ENCODE measurements around the gene NCAM1.

The NCAM1 gene

GRCh38 chr11:112968941-112969713, 7.9 kb downstream of the NCAM1 start:
- DNase-seq: no peak

- DNase-seq: no peak
Observed at GRCh38 chr11:112971195-112971594, 10.0 kb downstream of the NCAM1 start.

- no peak for DNase-seq
Observed at GRCh38 chr11:112971827-112972226, 10.6 kb downstream of the NCAM1 start.

- no peak for DNase-seq
Observed at GRCh38 chr11:112972399-112973145, 11.4 kb downstream of the NCAM1 start.

GRCh38 chr11:112975051-112975450, 13.8 kb downstream of the NCAM1 start:
- no peak for DNase-seq

GRCh38 chr11:112975493-112975892, 14.3 kb downstream of the NCAM1 start:
- DNase-seq: no peak

GRCh38 chr11:112977755-112978154, 16.5 kb downstream of the NCAM1 start:
- no peak for DNase-seq

GRCh38 chr11:112983887-112984286, 22.7 kb downstream of the NCAM1 start:
- no peak for DNase-seq

GRCh38 chr11:112989198-112989597, 28.0 kb downstream of the NCAM1 start:
- no peak for DNase-seq

GRCh38 chr11:112993808-112994207, 32.6 kb downstream of the NCAM1 start:
- no peak for DNase-seq

- no peak for DNase-seq
Observed at GRCh38 chr11:112995423-112996090, 34.3 kb downstream of the NCAM1 start.

- no peak for DNase-seq
Observed at GRCh38 chr11:112996994-112997393, 35.8 kb downstream of the NCAM1 start.

GRCh38 chr11:112997857-112998466, 36.7 kb downstream of the NCAM1 start:
- no peak for DNase-seq

GRCh38 chr11:112999520-112999919, 38.3 kb downstream of the NCAM1 start:
- no peak for DNase-seq

- DNase-seq: no peak
Observed at GRCh38 chr11:113001709-113002108, 40.5 kb downstream of the NCAM1 start.

GRCh38 chr11:113006896-113007445, 45.8 kb downstream of the NCAM1 start:
- DNase-seq: no peak

GRCh38 chr11:113014262-113015097, 53.3 kb downstream of the NCAM1 start:
- peak; percentile 72 for DNase-seq

- DNase-seq: no peak
Observed at GRCh38 chr11:113015098-113015455, 53.9 kb downstream of the NCAM1 start.

- no peak for DNase-seq
Observed at GRCh38 chr11:113016905-113017304, 55.7 kb downstream of the NCAM1 start.

GRCh38 chr11:113018913-113019312, 57.7 kb downstream of the NCAM1 start:
- no peak for DNase-seq

- DNase-seq: no peak
Observed at GRCh38 chr11:113019711-113020110, 58.5 kb downstream of the NCAM1 start.

GRCh38 chr11:113021111-113021510, 59.9 kb downstream of the NCAM1 start:
- no peak for DNase-seq

Data from NCI-H1694 (cell line).